Measurements from ENCODE around the gene TMED5. TPM values are rescaled to one million over a fixed set of nuclear protein-coding genes. Genes with fewer than 3 reads are reported as not detected.

Gene TMED5
- total and polyA plus RNA-seq, 2 experiments from 2014 or later = 25.0 to 45.2 TPM

- no peak for TF ChIP-seq REST (IDR thresholded peaks at IDR 0.05; ENCODE audit: unreplicated experiment)
Observed at GRCh38 chr1:93111561-93111960, 68.7 kb downstream of the TMED5 start (continued).

- Histone ChIP-seq H4K20me1 (replicated peaks; ENCODE audit: insufficient read depth) (peaks cover 37% of the 10 kb centered on the region), H3F3A (replicated peaks; ENCODE audit: low read depth) (no peaks in the 10 kb centered on the region), H2AFZ (no peak overlapping the region), H3K79me2 (replicated peaks; ENCODE audit: insufficient read depth) (peaks cover 95% of the 10 kb centered on the region), H3K4me1 (ENCODE audit: insufficient read depth) (peaks cover 28% of the 10 kb centered on the region), H3K9me2 (ENCODE audit: insufficient read depth) (no peaks in the 10 kb centered on the region), H3K36me3 (ENCODE audit: insufficient read depth) (peaks cover 10% of the 10 kb centered on the region), H3K4me3 (peak overlapping the region; percentile 11), H3K27me3 (ENCODE audit: insufficient read depth) (no peaks in the 10 kb centered on the region), H3K4me2 (peak overlapping the region; percentile 58), H3K27ac (ENCODE audit: low read depth) (0 out of 2 replicates have a peak overlapping the region, but pooled peaks have one; percentile 1)
- H3K9me3 Mint-ChIP-seq = peaks cover 6% of the 10 kb centered on the region; the same call in 2 of the 3 replicates
- peaks cover 41% of the 10 kb centered on the region for H3K4me1 Mint-ChIP-seq
- no peak for TF ChIP-seq ZNF462 (CRISPR knock-in tag; IDR thresholded peaks at IDR 0.05)
- no peak for TF ChIP-seq CTCF (conservative IDR thresholded peaks at IDR 0.05; ENCODE audit: low read depth in 2 of 2)
- no peak for TF ChIP-seq JUNB (IDR thresholded peaks at IDR 0.05; ENCODE audit: unreplicated experiment)
- DNase-seq (ENCODE audit: low spot score) = no peak
- peaks cover 57% of the 10 kb centered on the region for H3K36me3 Mint-ChIP-seq (ENCODE audit: low read depth)
- H3K27me3 Mint-ChIP-seq (ENCODE audit: insufficient read depth, low read depth, poor library complexity) = peaks cover 3% of the 10 kb centered on the region
- peak overlapping the region; percentile 37; the same call in 1 of the 3 replicates for H3K4me3 Mint-ChIP-seq
- ATAC-seq = no peak
- H3K27ac Mint-ChIP-seq = peak overlapping the region; percentile 93
Observed at GRCh38 chr1:93111065-93111464, 69.1 kb downstream of the TMED5 start.
